Peyer's patch (tissue), 4 donors: ENCODE results near the gene G2E3. TPM values are rescaled to one million over a fixed set of nuclear protein-coding genes. Genes with fewer than 3 reads are reported as not detected.
A peak's percentile ranks its signal among the peaks of the same experiment; 100 is the strongest.

Experiments
- DNase-seq, 3 donors: peaks; one replicate each; pipeline ENCODE4 v3.0.0-alpha.2; 2017 to 2019
- H3K27ac ChIP-seq, 4 donors: fragments of 200-600 bp; sonication (generic); one replicate each; pipeline ENCODE4 v1.5.1; 2016 to 2019
- H3K27me3 ChIP-seq, 2 donors: fragments of 200-600 bp; sonication (generic); one replicate each; pipeline ENCODE4 v1.5.1; 2019
- H3K36me3 ChIP-seq, 3 donors: fragments of 200-600 bp; sonication (generic); one replicate each; pipeline ENCODE4 v1.5.1; 2016 to 2019
- H3K4me1 ChIP-seq, 4 donors: fragments of 200-600 bp; sonication (generic); one replicate each; pipeline ENCODE4 v1.5.1; 2016 to 2019
- H3K4me3 ChIP-seq, 4 donors: fragments of 200-600 bp; sonication (generic); 1 replicate in 3 of 4; 2 replicates in 1 of 4; pipeline ENCODE4 v1.5.1; 2016 to 2019; ENCODE audit warnings: mild to moderate bottlenecking in 1 of 4
- H3K9me3 ChIP-seq, 4 donors: fragments of 200-600 bp; sonication (generic); one replicate each; pipeline ENCODE4 v1.5.1; 2016 to 2019; ENCODE audit warnings: mild to moderate bottlenecking in 1 of 4
- POLR2A ChIP-seq, 2 donors: fragments of 450-650 bp; IDR thresholded peaks; one replicate each; pipeline ENCODE4 v1.5.1; 2017; ENCODE audit warnings: antibody characterized with exemption in 2 of 2, mild to moderate bottlenecking in 2 of 2, moderate library complexity in 2 of 2
- total RNA-seq, 4 donors: library from RNA; depleted of rRNA; stranded (reverse); fragments of >200 nt; gene quantifications; one replicate each; pipeline ENCODE4 v1.1.0, GENCODE V29; 2016
- TF ChIP-seq, protein P1 (sequence below), 6 experiments: fragments of 450-650 bp in 4 of 6; fragments of 200-600 bp in 2 of 6; sonication (generic) in 1 of 6; IDR thresholded peaks; one replicate each; pipeline ENCODE4 v1.5.1; 2017 to 2019; ENCODE audit warnings: antibody characterized with exemption in 6 of 6, mild to moderate bottlenecking in 3 of 6, moderate library complexity in 1 of 6

Gene G2E3
- total RNA-seq, 4 donors from 2014 or later: 6.4 to 19.8 (median 8.1) TPM

- Histone ChIP-seq H3K4me1 (no peaks in the 10 kb centered on the region), H3K27ac (no peak overlapping the region), H3K4me3 (no peak overlapping the region), H3K36me3 (peaks cover 0 to 70% (median 0%) of the 10 kb centered on the region in 3 donors), H3K9me3 (no peaks in the 10 kb centered on the region), H3K27me3 (no peaks in the 10 kb centered on the region)
- DNase-seq: no peak
- TF ChIP-seq, protein P1, sequence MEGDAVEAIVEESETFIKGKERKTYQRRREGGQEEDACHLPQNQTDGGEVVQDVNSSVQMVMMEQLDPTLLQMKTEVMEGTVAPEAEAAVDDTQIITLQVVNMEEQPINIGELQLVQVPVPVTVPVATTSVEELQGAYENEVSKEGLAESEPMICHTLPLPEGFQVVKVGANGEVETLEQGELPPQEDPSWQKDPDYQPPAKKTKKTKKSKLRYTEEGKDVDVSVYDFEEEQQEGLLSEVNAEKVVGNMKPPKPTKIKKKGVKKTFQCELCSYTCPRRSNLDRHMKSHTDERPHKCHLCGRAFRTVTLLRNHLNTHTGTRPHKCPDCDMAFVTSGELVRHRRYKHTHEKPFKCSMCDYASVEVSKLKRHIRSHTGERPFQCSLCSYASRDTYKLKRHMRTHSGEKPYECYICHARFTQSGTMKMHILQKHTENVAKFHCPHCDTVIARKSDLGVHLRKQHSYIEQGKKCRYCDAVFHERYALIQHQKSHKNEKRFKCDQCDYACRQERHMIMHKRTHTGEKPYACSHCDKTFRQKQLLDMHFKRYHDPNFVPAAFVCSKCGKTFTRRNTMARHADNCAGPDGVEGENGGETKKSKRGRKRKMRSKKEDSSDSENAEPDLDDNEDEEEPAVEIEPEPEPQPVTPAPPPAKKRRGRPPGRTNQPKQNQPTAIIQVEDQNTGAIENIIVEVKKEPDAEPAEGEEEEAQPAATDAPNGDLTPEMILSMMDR (IDR thresholded peaks at IDR 0.05): no peak
- TF ChIP-seq POLR2A (IDR thresholded peaks at IDR 0.05): no peak
Measured at GRCh38 chr14:30655124-30655523, 96.2 kb downstream of the G2E3 start.

DNA sequence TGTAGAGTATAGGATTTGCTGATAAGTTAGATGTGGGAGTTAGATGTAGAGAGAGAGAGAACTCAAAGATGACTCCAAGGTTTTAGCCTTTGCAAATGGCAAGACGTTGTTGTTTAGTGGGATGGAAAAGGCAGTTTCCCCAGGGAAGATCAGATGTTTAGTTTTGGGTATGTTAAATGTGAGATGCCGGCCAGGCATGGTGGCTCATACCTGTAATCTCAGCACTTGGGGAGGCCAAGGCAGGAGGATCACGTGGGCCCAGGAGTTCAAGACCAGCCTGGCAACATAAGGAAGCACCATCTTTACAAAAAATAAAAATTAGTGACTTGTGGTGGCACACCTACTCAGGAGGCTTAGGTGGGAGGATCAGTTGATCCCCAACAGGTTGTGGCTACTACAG lies 96.7 kb downstream of the G2E3 start:
- no peaks in the 10 kb centered on the region for H3K9me3 ChIP-seq
- H3K27ac ChIP-seq: no peak overlapping the region
- no peak for DNase-seq
- H3K27me3 ChIP-seq: no peaks in the 10 kb centered on the region
- no peak for TF ChIP-seq POLR2A (IDR thresholded peaks at IDR 0.05)
- TF ChIP-seq, protein P1 (IDR thresholded peaks at IDR 0.05): no peak
- no peaks in the 10 kb centered on the region for H3K4me1 ChIP-seq
- H3K4me3 ChIP-seq: no peak overlapping the region
- H3K36me3 ChIP-seq: peaks cover 0 to 67% (median 0%) of the 10 kb centered on the region in 3 donors

- TF ChIP-seq, protein P1 (IDR thresholded peaks at IDR 0.05): peak; percentile 29 to 69 (median 63)
- no peak for TF ChIP-seq POLR2A (IDR thresholded peaks at IDR 0.05)
- Histone ChIP-seq H3K4me3 (no peak overlapping the region), H3K27ac (no peak overlapping the region), H3K36me3 (peaks cover 0 to 67% (median 0%) of the 10 kb centered on the region in 3 donors), H3K9me3 (no peaks in the 10 kb centered on the region), H3K27me3 (no peaks in the 10 kb centered on the region), H3K4me1 (no peaks in the 10 kb centered on the region)
- DNase-seq: peak in 1 of 3 donors; percentile 57
Measured at GRCh38 chr14:30656190-30656632, 97.3 kb downstream of the G2E3 start.

- H3K27me3 ChIP-seq: no peaks in the 10 kb centered on the region
- TF ChIP-seq, protein P1 (IDR thresholded peaks at IDR 0.05): no peak
- no peak for TF ChIP-seq POLR2A (IDR thresholded peaks at IDR 0.05)
- peaks cover 0 to 59% (median 0%) of the 10 kb centered on the region in 3 donors for H3K36me3 ChIP-seq
- no peak for DNase-seq
- H3K9me3 ChIP-seq: no peaks in the 10 kb centered on the region
- no peak overlapping the region for H3K27ac ChIP-seq
- no peak overlapping the region for H3K4me3 ChIP-seq
- H3K4me1 ChIP-seq: no peaks in the 10 kb centered on the region
Measured at GRCh38 chr14:30657050-30657449, 98.1 kb downstream of the G2E3 start.

DNA sequence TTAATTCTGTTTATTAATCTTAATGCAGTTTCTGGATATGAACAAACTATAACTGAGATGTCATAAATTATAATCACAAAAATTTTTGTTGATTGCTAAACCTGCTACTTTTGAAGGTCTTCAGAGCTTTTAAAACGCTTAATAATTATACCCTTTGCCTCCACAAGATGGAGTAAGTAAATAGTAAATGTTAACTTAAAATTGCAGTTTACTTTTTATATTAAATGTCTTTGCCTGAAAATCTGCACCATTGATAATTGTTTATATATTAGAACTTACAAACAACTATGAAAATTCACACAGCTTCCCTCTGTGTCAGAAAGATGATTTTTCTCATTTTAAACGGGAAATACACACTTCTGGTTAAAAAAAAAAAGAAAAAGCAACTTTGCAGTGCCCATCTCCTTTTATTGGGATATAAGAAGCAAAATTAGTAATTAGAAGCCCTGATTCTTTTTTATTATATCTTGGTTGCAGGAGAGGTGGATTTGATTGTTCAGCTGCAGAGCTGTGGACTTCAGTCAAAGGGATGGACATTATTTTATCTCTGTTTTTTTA lies 98.7 kb downstream of the G2E3 start:
- DNase-seq: no peak
- no peaks in the 10 kb centered on the region for H3K4me1 ChIP-seq
- no peak overlapping the region for H3K4me3 ChIP-seq
- no peak for TF ChIP-seq POLR2A (IDR thresholded peaks at IDR 0.05)
- TF ChIP-seq, protein P1 (IDR thresholded peaks at IDR 0.05): peak in 4 of 6 experiments; percentile 21 to 32 (median 30)
- H3K36me3 ChIP-seq: peaks cover 0 to 53% (median 0%) of the 10 kb centered on the region in 3 donors
- no peak overlapping the region for H3K27ac ChIP-seq
- no peaks in the 10 kb centered on the region for H3K27me3 ChIP-seq
- no peaks in the 10 kb centered on the region for H3K9me3 ChIP-seq
